Tibial nerve (tissue), 4 donors: Measurements from ENCODE around the gene NRSN2.

Experiments
- CTCF ChIP-seq, 5 experiments: fragments of 200-600 bp in 3 of 5; fragments of 450-650 bp in 2 of 5; sonication (generic) in 3 of 5; IDR thresholded peaks; one replicate each; pipeline ENCODE4 v1.5.1; 2016 to 2019; ENCODE audit warnings: antibody characterized with exemption in 5 of 5, mild to moderate bottlenecking in 3 of 5, moderate library complexity in 2 of 5
- EP300 ChIP-seq, 2 donors: sonication (generic); formaldehyde crosslinking; IDR thresholded peaks; one replicate each; pipeline ENCODE4 v1.6.1; 2017; ENCODE audit warnings: antibody characterized with exemption in 2 of 2, mild to moderate bottlenecking in 1 of 2
- POLR2A ChIP-seq, 2 donors: fragments of 450-650 bp; IDR thresholded peaks; one replicate each; pipeline ENCODE4 v1.6.1; 2017; ENCODE audit warnings: antibody characterized with exemption in 2 of 2, mild to moderate bottlenecking in 2 of 2, moderate library complexity in 2 of 2

GRCh38 chr20:380763-381580 is 34.1 kb downstream of the NRSN2 start:
- peak in 1 of 2 donors; percentile 37 for TF ChIP-seq EP300 (IDR thresholded peaks at IDR 0.05)
- TF ChIP-seq CTCF (IDR thresholded peaks at IDR 0.05) = no peak
- no peak for TF ChIP-seq POLR2A (IDR thresholded peaks at IDR 0.05)
